ENCODE results near the gene SP8. TPM values are rescaled to one million over a fixed set of nuclear protein-coding genes. Genes with fewer than 3 reads are reported as not detected.
A peak's percentile ranks its signal among the peaks of the same experiment; 100 is the strongest.

SP8 gene
- total RNA-seq, 1 donor from 2014 or later, result 19.8 TPM

GRCh38 chr7:20828947-20829346 lies 42.3 kb upstream of the SP8 start:
- Histone ChIP-seq H3K27me3 (no peaks in the 10 kb centered on the region), H2AFZ (replicated peaks) (no peak overlapping the region), H3K36me3 (no peaks in the 10 kb centered on the region), H3K9ac (no peak overlapping the region), H3K9me3 (ENCODE audit: low read depth) (no peaks in the 10 kb centered on the region), H3K79me2 (ENCODE audit: low read depth) (no peaks in the 10 kb centered on the region), H3K27ac (no peak overlapping the region), H3K4me3 (no peak overlapping the region), H3K4me1 (peaks cover 56% of the 10 kb centered on the region), H3K4me2 (peak overlapping the region; percentile 38), H3F3A (ENCODE audit: low read depth) (peaks cover 29% of the 10 kb centered on the region), H4K20me1 (ENCODE audit: low read depth) (no peaks in the 10 kb centered on the region)
- TF ChIP-seq EZH2phosphoT487 (IDR thresholded peaks at IDR 0.05) (no peak), CTCF (IDR thresholded peaks at IDR 0.05) (no peak), EZH2 (IDR thresholded peaks at IDR 0.05) (no peak)
- no peaks in the 10 kb centered on the region for H3K36me3 Mint-ChIP-seq
- no peak for DNase-seq (ENCODE audit: low spot score)
- no peak overlapping the region for H3K27ac Mint-ChIP-seq
- H3K9me3 Mint-ChIP-seq, result no peaks in the 10 kb centered on the region
- H3K4me1 Mint-ChIP-seq, result peaks cover 49% of the 10 kb centered on the region
- H3K4me3 Mint-ChIP-seq, result no peak overlapping the region
- peaks cover 10% of the 10 kb centered on the region for H3K27me3 Mint-ChIP-seq (ENCODE audit: insufficient read depth, low read depth)

DNA sequence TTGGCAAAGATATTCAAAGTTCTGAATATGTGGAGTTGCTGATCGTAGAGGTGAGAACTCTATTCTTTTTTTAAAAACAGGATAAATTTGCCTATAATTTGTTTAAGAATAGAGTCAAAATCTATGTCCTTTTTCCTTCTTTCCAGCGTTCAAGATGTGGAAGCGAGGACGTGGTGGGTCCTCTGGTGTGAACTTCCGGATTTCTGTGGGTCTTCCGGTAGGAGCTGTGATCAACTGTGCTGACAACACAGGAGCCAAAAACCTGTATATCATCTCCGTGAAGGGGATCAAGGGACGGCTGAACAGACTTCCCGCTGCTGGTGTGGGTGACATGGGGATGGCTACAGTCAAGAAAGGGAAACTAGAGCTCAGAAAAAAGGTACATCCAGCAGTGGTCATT lies 40.5 kb upstream of the SP8 start:
- H3K27me3 Mint-ChIP-seq (ENCODE audit: insufficient read depth, low read depth), result peaks cover 4% of the 10 kb centered on the region

GRCh38 chr7:20826243-20826642 lies 39.6 kb upstream of the SP8 start:
- no peaks in the 10 kb centered on the region for H3K36me3 ChIP-seq
- peaks cover 38% of the 10 kb centered on the region for H3K4me1 Mint-ChIP-seq
- peaks cover 6% of the 10 kb centered on the region for H3K27me3 Mint-ChIP-seq (ENCODE audit: insufficient read depth, low read depth)
- peaks cover 29% of the 10 kb centered on the region for H3F3A ChIP-seq (ENCODE audit: low read depth)
- peak overlapping the region; percentile 30 for H3K4me3 Mint-ChIP-seq
- H3K9me3 ChIP-seq (ENCODE audit: low read depth), result no peaks in the 10 kb centered on the region
- no peaks in the 10 kb centered on the region for H4K20me1 ChIP-seq (ENCODE audit: low read depth)
- H3K27ac ChIP-seq, result peak overlapping the region; percentile 95
- H3K27me3 ChIP-seq, result no peaks in the 10 kb centered on the region
- H3K27ac Mint-ChIP-seq, result peak overlapping the region; percentile 96
- H3K9me3 Mint-ChIP-seq, result no peaks in the 10 kb centered on the region
- no peaks in the 10 kb centered on the region for H3K36me3 Mint-ChIP-seq
- peak overlapping the region; percentile 14 for H3K4me3 ChIP-seq
- H3K9ac ChIP-seq, result no peak overlapping the region
- H3K4me2 ChIP-seq, result peak overlapping the region; percentile 73
- H3K4me1 ChIP-seq, result peaks cover 46% of the 10 kb centered on the region
- TF ChIP-seq EZH2phosphoT487 (IDR thresholded peaks at IDR 0.05) (no peak), EZH2 (IDR thresholded peaks at IDR 0.05) (no peak), CTCF (IDR thresholded peaks at IDR 0.05) (no peak)
- DNase-seq (ENCODE audit: low spot score), result peak; percentile 70
- no peaks in the 10 kb centered on the region for H3K79me2 ChIP-seq (ENCODE audit: low read depth)
- no peak overlapping the region for H2AFZ ChIP-seq (replicated peaks)

More for the DNA sequence above, 40.5 kb upstream of the SP8 start:
- H3K9me3 ChIP-seq (ENCODE audit: low read depth), result no peaks in the 10 kb centered on the region
- no peaks in the 10 kb centered on the region for H3K79me2 ChIP-seq (ENCODE audit: low read depth)
- no peaks in the 10 kb centered on the region for H4K20me1 ChIP-seq (ENCODE audit: low read depth)
- Mint-ChIP-seq H3K4me3 (peak overlapping the region; percentile 25), H3K36me3 (no peaks in the 10 kb centered on the region), H3K27ac (peak overlapping the region; percentile 67), H3K9me3 (no peaks in the 10 kb centered on the region), H3K4me1 (peaks cover 47% of the 10 kb centered on the region)
- H3K9ac ChIP-seq, result no peak overlapping the region
- H2AFZ ChIP-seq (replicated peaks), result no peak overlapping the region
- TF ChIP-seq EZH2phosphoT487 (IDR thresholded peaks at IDR 0.05) (no peak), EZH2 (IDR thresholded peaks at IDR 0.05) (no peak), CTCF (IDR thresholded peaks at IDR 0.05) (no peak)
- peaks cover 55% of the 10 kb centered on the region for H3K4me1 ChIP-seq
- H3K27me3 ChIP-seq, result no peaks in the 10 kb centered on the region
- H3F3A ChIP-seq (ENCODE audit: low read depth), result peaks cover 29% of the 10 kb centered on the region
- H3K4me3 ChIP-seq, result peak overlapping the region; percentile 14
- peak overlapping the region; percentile 73 for H3K4me2 ChIP-seq
- DNase-seq (ENCODE audit: low spot score), result no peak
- H3K27ac ChIP-seq, result peak overlapping the region; percentile 95
- H3K36me3 ChIP-seq, result no peaks in the 10 kb centered on the region

Data from neural progenitor cell (in vitro differentiated cells).